Naive thymus-derived CD4-positive, alpha-beta T cell (primary cell): ENCODE measurements around the gene ZNF236. TPM values are rescaled to one million over a fixed set of nuclear protein-coding genes. Genes with fewer than 3 reads are reported as not detected.

Experiments used
- ATAC-seq: fragments of 150-1000 bp; cut with Tn5 transposase; 2 replicates; pipeline ENCODE4 v1.10.0; 2021; ENCODE audit warnings: mild to moderate bottlenecking, moderate library complexity
- CTCF ChIA-PET: fragments of 350-600 bp; sonication (Branson Sonifier 250); formaldehyde crosslinking; loops from one replicate; lab custom pipeline; 2021; ENCODE audit warnings: antibody characterized with exemption; lab: Charles Lee
- POLR2A ChIA-PET: fragments of 350-600 bp; sonication (Branson Sonifier 250); formaldehyde crosslinking; loops from one replicate; lab custom pipeline; 2021; ENCODE audit warnings: antibody characterized with exemption, inconsistent platforms; lab: Charles Lee
- DNase-seq, 9 donors: peaks; one replicate each; pipeline versions ENCODE4 v3.0.0 to v3.0.0-alpha.2; 2020 to 2022; ENCODE audit warnings: mixed read lengths in 1 of 9
- H3K27ac ChIP-seq: one replicate; pipeline ENCODE4 v1.7.0; 2013; ENCODE audit warnings: mild to moderate bottlenecking, low read depth, low read length, moderate library complexity
- H3K27me3 ChIP-seq, 2 donors: one replicate each; pipeline ENCODE4 v1.7.0; 2013; ENCODE audit warnings: low read length in 2 of 2, mild to moderate bottlenecking in 2 of 2, moderate library complexity in 2 of 2; ENCODE audit not compliant: control insufficient read depth in 2 of 2, insufficient read depth in 2 of 2
- H3K36me3 ChIP-seq, 3 experiments: 1 replicate in 2 of 3; 2 replicates in 1 of 3; pipeline ENCODE4 v1.7.0; 2013; ENCODE audit warnings: low read length in 3 of 3, mild to moderate bottlenecking in 3 of 3, moderate library complexity in 1 of 3; ENCODE audit not compliant: insufficient read depth in 3 of 3, control insufficient read depth in 2 of 3
- H3K4me1 ChIP-seq, 2 donors: one replicate each; pipeline ENCODE4 v1.7.0; 2013; ENCODE audit warnings: low read length in 2 of 2, mild to moderate bottlenecking in 2 of 2, moderate library complexity in 1 of 2; ENCODE audit not compliant: control insufficient read depth in 2 of 2, insufficient read depth in 2 of 2
- H3K4me3 ChIP-seq: 2 replicates; pipeline ENCODE4 v1.7.0; 2013; ENCODE audit warnings: mild to moderate bottlenecking, low read length
- H3K9me3 ChIP-seq, 3 experiments: 1 replicate in 2 of 3; 2 replicates in 1 of 3; pipeline ENCODE4 v1.7.0; 2013; ENCODE audit warnings: low read length in 3 of 3; ENCODE audit not compliant: control insufficient read depth in 2 of 3
- H3K27ac Mint-ChIP-seq, 9 donors: one replicate each; pipeline ENCODE4 v1.8.0; 2020 to 2022; ENCODE audit warnings: mixed read lengths in 9 of 9, mild to moderate bottlenecking in 8 of 9, moderate library complexity in 5 of 9, inconsistent platforms in 2 of 9
- H3K27me3 Mint-ChIP-seq, 5 donors: one replicate each; pipeline ENCODE4 v1.8.0; 2021 to 2022; ENCODE audit warnings: mixed read lengths in 5 of 5, mild to moderate bottlenecking in 1 of 5
- H3K36me3 Mint-ChIP-seq, 5 donors: one replicate each; pipeline ENCODE4 v1.8.0; 2020 to 2022; ENCODE audit warnings: mixed read lengths in 5 of 5, mild to moderate bottlenecking in 3 of 5, inconsistent platforms in 1 of 5
- H3K4me1 Mint-ChIP-seq, 7 donors: one replicate each; pipeline ENCODE4 v1.8.0; 2020 to 2022; ENCODE audit warnings: mixed read lengths in 7 of 7, mild to moderate bottlenecking in 3 of 7, inconsistent platforms in 1 of 7
- H3K4me3 Mint-ChIP-seq, 10 donors: one replicate each; pipeline ENCODE4 v1.8.0; 2020 to 2022; ENCODE audit warnings: mild to moderate bottlenecking in 10 of 10, mixed read lengths in 10 of 10, moderate library complexity in 6 of 10, inconsistent platforms in 2 of 10
- H3K9me3 Mint-ChIP-seq, 11 donors: one replicate each; pipeline ENCODE4 v1.8.0; 2020 to 2022; ENCODE audit warnings: mixed read lengths in 11 of 11, mild to moderate bottlenecking in 4 of 11, inconsistent platforms in 1 of 11, moderate library complexity in 1 of 11
- intact Hi-C, 2 donors: fragments of 100-400 bp; cut with micrococcal nuclease; formaldehyde crosslinking; loops; one replicate each; pipeline ENCODE4 v1.15.1; 2023
- polyA plus RNA-seq, 2 donors: library from polyadenylated mRNA; unstranded; fragments of 300-500 nt; fragmentation: Illumina TruSeq; gene quantifications; one replicate each; pipeline ENCODE4 v1.2.3, GENCODE V29; 2021
- total RNA-seq, 6 experiments: library from RNA in 5 of 6; stranded (reverse) in 5 of 6; gene quantifications; 1 replicate in 5 of 6; 2 replicates in 1 of 6; pipeline ENCODE4 v1.2.3 and lab custom pipeline; 2021 to 2026

ZNF236 gene
- total and polyA plus RNA-seq, 7 experiments from 2014 or later: 5.7 to 34.5 (median 28.6) TPM

DNA sequence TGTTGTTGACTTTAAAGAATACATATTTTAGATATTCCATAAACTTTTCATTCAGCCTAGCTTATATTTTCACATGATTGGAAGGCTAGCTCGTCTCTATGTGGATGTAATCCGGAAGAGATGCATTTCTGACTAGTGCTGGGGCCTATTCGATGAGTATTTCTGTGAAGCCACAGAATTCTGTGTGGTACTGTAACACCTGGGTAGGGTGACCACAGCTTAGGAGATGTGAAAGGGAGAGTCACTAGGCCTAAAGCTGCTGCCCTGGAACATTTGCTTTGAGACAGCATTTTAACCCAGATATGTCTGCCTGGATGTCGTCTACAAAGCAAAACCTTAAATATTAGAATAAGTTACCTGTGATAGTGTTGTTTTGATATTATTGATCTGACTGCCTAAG lies 83.5 kb downstream of the ZNF236 start:
- no peak for ATAC-seq
- DNase-seq: no peak
- H3K27ac Mint-ChIP-seq: no peak overlapping the region
- Histone ChIP-seq H3K4me3 (no peak overlapping the region), H3K4me1 (no peaks in the 10 kb centered on the region), H3K36me3 (peaks cover 0 to 52% (median 6%) of the 10 kb centered on the region in 3 experiments), H3K27ac (no peak overlapping the region), H3K27me3 (no peaks in the 10 kb centered on the region), H3K9me3 (no peaks in the 10 kb centered on the region)
- intact Hi-C loops: no loop called here
- H3K27me3 Mint-ChIP-seq: no peaks in the 10 kb centered on the region
- H3K4me1 Mint-ChIP-seq: peaks cover 0 to 2% (median 0%) of the 10 kb centered on the region in 7 donors
- CTCF ChIA-PET: interaction anchor here (0.6 kb wide), 1 partner anchor 98 kb away, joined by 3 read pairs; no protein-coding TSS in a partner anchor
- peaks cover 0 to 1% (median 0%) of the 10 kb centered on the region in 11 donors for H3K9me3 Mint-ChIP-seq
- peaks cover 7 to 43% (median 10%) of the 10 kb centered on the region in 5 donors for H3K36me3 Mint-ChIP-seq
- POLR2A ChIA-PET: no interaction called here
- H3K4me3 Mint-ChIP-seq: no peak overlapping the region

DNA sequence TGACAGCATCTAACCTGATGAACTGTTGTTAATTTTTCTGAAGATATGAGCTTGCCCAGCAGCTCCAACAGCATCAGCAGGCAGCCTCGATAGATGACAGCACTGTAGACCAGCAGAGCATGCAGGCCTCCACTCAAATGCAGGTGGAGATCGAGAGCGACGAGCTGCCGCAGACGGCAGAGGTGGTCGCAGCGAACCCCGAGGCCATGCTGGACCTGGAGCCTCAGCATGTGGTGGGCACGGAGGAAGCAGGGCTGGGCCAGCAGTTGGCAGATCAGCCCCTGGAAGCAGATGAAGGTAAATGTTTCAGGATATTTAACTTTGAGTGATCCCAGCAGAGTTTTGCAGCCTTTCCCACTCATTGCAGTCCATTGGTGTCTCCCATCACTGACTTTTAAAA lies 85.9 kb downstream of the ZNF236 start:
- Mint-ChIP-seq H3K36me3 (peaks cover 4 to 53% (median 9%) of the 10 kb centered on the region in 5 donors), H3K4me1 (no peaks in the 10 kb centered on the region), H3K4me3 (no peak overlapping the region), H3K9me3 (peaks cover 0 to 1% (median 0%) of the 10 kb centered on the region in 11 donors), H3K27me3 (no peaks in the 10 kb centered on the region), H3K27ac (no peak overlapping the region)
- H3K27ac ChIP-seq: no peak overlapping the region
- DNase-seq (no peak), ATAC-seq (no peak)
- CTCF ChIA-PET: no interaction called here
- intact Hi-C loops: no loop called here
- H3K27me3 ChIP-seq: no peaks in the 10 kb centered on the region
- no peaks in the 10 kb centered on the region for H3K9me3 ChIP-seq
- no peaks in the 10 kb centered on the region for H3K4me1 ChIP-seq
- peaks cover 0 to 67% (median 5%) of the 10 kb centered on the region in 3 experiments for H3K36me3 ChIP-seq
- POLR2A ChIA-PET: no interaction called here
- no peak overlapping the region for H3K4me3 ChIP-seq

DNA sequence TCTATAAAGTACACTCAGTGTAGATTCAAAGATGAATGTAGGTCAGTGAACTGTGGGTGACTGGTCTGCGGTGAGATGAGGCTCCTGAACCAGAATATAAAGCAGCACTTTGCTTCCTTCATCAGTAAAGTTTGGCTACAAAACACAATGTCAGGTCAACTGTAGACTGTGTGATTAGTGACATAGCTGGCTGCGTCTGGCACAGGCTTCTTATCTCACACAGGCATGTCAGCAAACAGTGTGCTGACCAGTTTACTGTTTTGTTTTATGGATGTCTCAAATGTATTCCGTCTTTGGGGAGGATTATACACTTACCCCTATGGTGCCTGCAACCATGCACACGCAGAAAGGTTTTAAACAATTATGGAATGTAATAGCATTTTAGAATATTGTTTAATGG lies 87.1 kb downstream of the ZNF236 start:
- CTCF ChIA-PET: no interaction called here
- Histone ChIP-seq H3K27ac (no peak overlapping the region), H3K4me3 (no peak overlapping the region), H3K27me3 (no peaks in the 10 kb centered on the region), H3K36me3 (peaks cover 0 to 72% (median 15%) of the 10 kb centered on the region in 3 experiments), H3K9me3 (no peaks in the 10 kb centered on the region), H3K4me1 (no peaks in the 10 kb centered on the region)
- DNase-seq (no peak), ATAC-seq (no peak)
- POLR2A ChIA-PET: no interaction called here
- H3K36me3 Mint-ChIP-seq: peaks cover 4 to 61% (median 9%) of the 10 kb centered on the region in 5 donors
- intact Hi-C loops: no loop called here
- no peak overlapping the region for H3K4me3 Mint-ChIP-seq
- H3K27ac Mint-ChIP-seq: peak overlapping the region in 1 of 9 donors; percentile 12
- H3K4me1 Mint-ChIP-seq: no peaks in the 10 kb centered on the region
- no peaks in the 10 kb centered on the region for H3K27me3 Mint-ChIP-seq
- H3K9me3 Mint-ChIP-seq: peaks cover 0 to 1% (median 0%) of the 10 kb centered on the region in 11 donors

DNA sequence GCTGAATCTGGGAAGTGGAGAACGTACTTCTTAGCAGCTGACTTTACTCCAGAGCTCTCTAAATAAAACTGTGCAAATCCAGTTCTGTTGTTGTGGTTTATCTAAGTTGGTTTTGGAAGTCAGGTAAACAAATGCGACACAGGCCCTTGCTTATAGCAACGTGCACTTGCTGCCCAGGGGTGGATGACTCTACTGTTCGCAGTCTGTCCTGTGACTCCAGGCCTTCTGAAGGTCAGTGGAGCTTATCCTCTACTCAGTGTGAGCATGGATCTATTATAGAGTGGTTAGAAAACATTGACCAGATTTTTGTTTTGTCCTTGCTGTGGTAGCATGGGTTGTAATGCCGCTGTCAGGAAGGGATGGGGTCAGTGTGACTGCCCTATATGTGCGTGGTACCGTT lies 89.1 kb downstream of the ZNF236 start:
- Histone ChIP-seq H3K27ac (no peak overlapping the region), H3K36me3 (peaks cover 2 to 81% (median 20%) of the 10 kb centered on the region in 3 experiments), H3K4me1 (no peaks in the 10 kb centered on the region), H3K27me3 (no peaks in the 10 kb centered on the region), H3K9me3 (no peaks in the 10 kb centered on the region), H3K4me3 (no peak overlapping the region)
- Mint-ChIP-seq H3K27ac (no peak overlapping the region), H3K27me3 (no peaks in the 10 kb centered on the region), H3K9me3 (peaks cover 0 to 1% (median 0%) of the 10 kb centered on the region in 11 donors), H3K36me3 (peaks cover 7 to 72% (median 15%) of the 10 kb centered on the region in 5 donors), H3K4me1 (no peaks in the 10 kb centered on the region), H3K4me3 (no peak overlapping the region)
- DNase-seq (no peak), ATAC-seq (no peak)
- CTCF ChIA-PET: no interaction called here
- intact Hi-C loops: no loop called here
- POLR2A ChIA-PET: no interaction called here

DNA sequence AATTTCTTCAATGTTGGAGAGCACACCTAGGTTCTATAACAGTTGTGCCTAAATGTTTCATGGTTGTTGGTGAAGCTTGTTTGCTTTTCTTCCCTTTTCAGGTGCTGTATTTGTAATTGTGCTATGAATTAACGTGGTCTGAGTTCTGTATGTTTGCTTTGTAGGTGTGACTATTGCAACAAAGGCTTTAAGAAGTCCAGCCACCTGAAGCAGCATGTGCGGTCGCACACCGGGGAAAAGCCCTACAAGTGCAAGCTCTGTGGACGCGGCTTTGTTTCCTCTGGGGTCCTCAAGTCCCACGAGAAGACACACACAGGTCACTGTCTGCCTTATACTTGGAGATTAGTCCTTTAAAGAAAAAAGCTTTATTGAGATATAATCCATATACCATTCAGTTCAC lies 91.2 kb downstream of the ZNF236 start:
- Mint-ChIP-seq H3K4me1 (no peaks in the 10 kb centered on the region), H3K27ac (no peak overlapping the region)

DNA sequence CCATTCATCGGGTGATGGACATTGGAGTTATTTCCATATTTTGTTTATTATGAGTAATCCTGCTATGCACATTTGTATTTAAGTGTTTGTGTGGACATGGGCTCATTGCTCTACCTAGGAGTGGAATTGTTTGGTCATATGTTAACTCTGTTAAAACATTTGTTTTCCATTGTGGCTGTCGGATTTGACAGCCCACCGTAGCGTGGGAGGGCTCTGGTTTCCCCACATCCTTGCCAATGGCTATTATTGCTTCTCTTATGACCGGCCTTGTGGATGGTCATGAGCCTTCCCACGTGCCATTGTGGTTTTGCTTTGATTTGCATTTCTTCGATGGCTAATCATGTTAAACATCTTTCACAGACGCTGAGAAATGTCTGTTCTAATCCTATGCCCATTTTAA lies 92.0 kb downstream of the ZNF236 start:
- H3K36me3 ChIP-seq: peaks cover 11 to 89% (median 19%) of the 10 kb centered on the region in 3 experiments
- Mint-ChIP-seq H3K4me1 (no peaks in the 10 kb centered on the region), H3K27me3 (no peaks in the 10 kb centered on the region), H3K27ac (no peak overlapping the region), H3K36me3 (peaks cover 7 to 65% (median 15%) of the 10 kb centered on the region in 5 donors), H3K4me3 (no peak overlapping the region), H3K9me3 (no peaks in the 10 kb centered on the region)
- CTCF ChIA-PET: no interaction called here
- ATAC-seq (no peak), DNase-seq (no peak)
- H3K4me1 ChIP-seq: no peaks in the 10 kb centered on the region
- POLR2A ChIA-PET: no interaction called here
- no peaks in the 10 kb centered on the region for H3K27me3 ChIP-seq
- no peak overlapping the region for H3K27ac ChIP-seq
- H3K4me3 ChIP-seq: no peak overlapping the region
- no peaks in the 10 kb centered on the region for H3K9me3 ChIP-seq
- intact Hi-C loops: no loop called here

More for the DNA sequence above, 91.2 kb downstream of the ZNF236 start:
- Mint-ChIP-seq H3K9me3 (peaks cover 0 to 1% (median 0%) of the 10 kb centered on the region in 11 donors), H3K4me3 (no peak overlapping the region), H3K36me3 (peaks cover 8 to 68% (median 15%) of the 10 kb centered on the region in 5 donors), H3K27me3 (no peaks in the 10 kb centered on the region)
- Histone ChIP-seq H3K27me3 (no peaks in the 10 kb centered on the region), H3K36me3 (peaks cover 11 to 90% (median 20%) of the 10 kb centered on the region in 3 experiments), H3K27ac (no peak overlapping the region), H3K4me1 (no peaks in the 10 kb centered on the region), H3K9me3 (no peaks in the 10 kb centered on the region), H3K4me3 (no peak overlapping the region)
- ChIA-PET CTCF (no interaction called here), POLR2A (no interaction called here)
- DNase-seq (no peak), ATAC-seq (no peak)
- intact Hi-C loops: no loop called here

DNA sequence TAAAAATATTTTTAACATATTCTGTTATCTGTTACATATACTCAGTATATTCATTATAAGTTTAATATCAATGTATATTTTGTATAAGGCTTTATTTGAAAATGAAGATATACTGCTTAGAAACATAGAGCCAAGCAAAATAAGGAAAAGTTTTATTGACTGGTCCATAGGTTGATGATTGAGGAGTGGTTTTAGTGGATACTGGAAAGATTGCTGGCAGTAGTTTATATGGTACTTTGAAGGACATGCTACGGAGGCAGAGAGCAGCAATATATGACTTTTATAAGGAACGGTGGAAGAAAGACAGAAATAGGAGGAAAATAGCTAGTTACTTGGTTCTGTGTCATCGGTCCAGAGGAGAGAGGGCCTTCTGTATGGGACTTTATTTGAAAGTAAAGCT lies 92.4 kb downstream of the ZNF236 start:
- H3K27me3 Mint-ChIP-seq: no peaks in the 10 kb centered on the region
- ChIA-PET CTCF (no interaction called here), POLR2A (no interaction called here)
- intact Hi-C loops: no loop called here
- no peak for DNase-seq
- peaks cover 6 to 66% (median 19%) of the 10 kb centered on the region in 5 donors for H3K36me3 Mint-ChIP-seq
- no peak overlapping the region for H3K4me3 ChIP-seq
- H3K27ac Mint-ChIP-seq: peak overlapping the region in 1 of 9 donors; percentile 24
- H3K4me3 Mint-ChIP-seq: no peak overlapping the region
- H3K27ac ChIP-seq: no peak overlapping the region
- no peaks in the 10 kb centered on the region for H3K9me3 Mint-ChIP-seq
- ATAC-seq: no peak
- H3K4me1 Mint-ChIP-seq: no peaks in the 10 kb centered on the region
- peaks cover 11 to 89% (median 16%) of the 10 kb centered on the region in 3 experiments for H3K36me3 ChIP-seq
- H3K4me1 ChIP-seq: no peaks in the 10 kb centered on the region
- H3K27me3 ChIP-seq: no peaks in the 10 kb centered on the region
- H3K9me3 ChIP-seq: no peaks in the 10 kb centered on the region
